GM12878 (cell line): ENCODE data around the gene AP4E1.

ENCODE experiments used
- ASH2L ChIP-seq: fragments of 300-600, 200-600 bp; sonication (generic); IDR thresholded peaks from 2 replicates; pipeline ENCODE4 v1.6.1; 2017; ENCODE audit warnings: low read depth, mild to moderate bottlenecking, borderline replicate concordance
- BCLAF1 ChIP-seq: fragments of 450-650 bp; IDR thresholded peaks from 2 replicates; pipeline ENCODE4 v1.6.1; 2017; ENCODE audit warnings: antibody characterized with exemption, mild to moderate bottlenecking, moderate library complexity
- CBX3 ChIP-seq: fragments of 200-600 bp; sonication (generic); IDR thresholded peaks from 2 replicates; pipeline ENCODE4 v1.6.1; 2016; ENCODE audit warnings: low read depth, borderline replicate concordance
- CREB1 ChIP-seq: IDR thresholded peaks from 2 replicates; pipeline ENCODE4 v1.6.1; 2012; ENCODE audit warnings: low read depth, mild to moderate bottlenecking, inconsistent platforms
- CREM ChIP-seq: IDR thresholded peaks from 2 replicates; pipeline ENCODE4 v1.6.1; 2014; ENCODE audit warnings: antibody characterized with exemption, low read depth
- CTCF ChIP-seq, 3 experiments: IDR thresholded peaks in 2 of 3; conservative IDR thresholded peaks in 1 of 3; 2 replicates each; pipeline ENCODE4 v1.5.1; 2011; ENCODE audit warnings: low read depth in 3 of 3, low read length in 3 of 3, mild to moderate bottlenecking in 3 of 3, control low read depth in 2 of 3, moderate library complexity in 2 of 3, inconsistent platforms in 1 of 3, mixed read lengths in 1 of 3; ENCODE audit not compliant: control insufficient read depth in 2 of 3, insufficient read depth in 1 of 3; ENCODE audit errors: extremely low read depth in 1 of 3
- HDGF ChIP-seq: fragments of 450-650 bp; IDR thresholded peaks from 2 replicates; pipeline ENCODE4 v1.6.1; 2016; ENCODE audit warnings: antibody characterized with exemption
- MAX ChIP-seq: IDR thresholded peaks from 2 replicates; pipeline ENCODE4 v1.6.1; 2012; ENCODE audit warnings: low read depth, low read length, improper control_type of control experiment
- MXI1 ChIP-seq: fragments of 150-350 bp; IDR thresholded peaks from 2 replicates; pipeline ENCODE4 v1.6.1; 2011; ENCODE audit warnings: low read depth, mild to moderate bottlenecking, inconsistent platforms, low read length, improper control_type of control experiment
- POLR2AphosphoS2 ChIP-seq: IDR thresholded peaks from 2 replicates; pipeline ENCODE4 v1.6.1; 2011; ENCODE audit warnings: low read depth, mild to moderate bottlenecking, low read length, improper control_type of control experiment, moderate library complexity
- RBBP5 ChIP-seq: fragments of 200-600 bp; sonication (generic); conservative IDR thresholded peaks from 2 replicates; pipeline ENCODE4 v1.6.1; 2016
- REST ChIP-seq: IDR thresholded peaks from 2 replicates; pipeline ENCODE4 v1.6.1; 2012; ENCODE audit warnings: mild to moderate bottlenecking, low read depth, low read length
- SP1 ChIP-seq: IDR thresholded peaks from one replicate; pipeline ENCODE4 v1.6.1; 2011; ENCODE audit warnings: low read depth, low read length
- SUZ12 ChIP-seq: fragments of 200-600 bp; sonication (generic); IDR thresholded peaks from one replicate; pipeline ENCODE4 v1.6.1; 2018; ENCODE audit warnings: antibody characterized with exemption, mild to moderate bottlenecking; ENCODE audit not compliant: unreplicated experiment

- TF ChIP-seq CTCF (IDR thresholded peaks at IDR 0.05 in 2 of 3, conservative IDR thresholded peaks at IDR 0.05 in 1 of 3; ENCODE audit: control insufficient read depth in 2 of 3, extremely low read depth in 1 of 3, insufficient read depth in 1 of 3, low read depth in 3 of 3, low read length in 3 of 3) (no peak), MXI1 (no peak), BCLAF1 (no peak), CREM (no peak), REST (no peak), CREB1 (no peak), SP1 (no peak), RBBP5 (no peak), CBX3 (no peak), HDGF (no peak), MAX (no peak), SUZ12 (no peak), ASH2L (no peak), POLR2AphosphoS2 (no peak)
Measured at GRCh38 chr15:50978580-50978979, 70.1 kb downstream of the AP4E1 start.
